ENCODE data around the gene PLEKHM2. TPM values are rescaled to one million over a fixed set of nuclear protein-coding genes. Genes with fewer than 3 reads are reported as not detected.
A peak's percentile ranks its signal among the peaks of the same experiment; 100 is the strongest.
"Not testable (repeated sequence)": the region's sequence is repeated elsewhere in the genome, so short reads cannot be mapped to it uniquely, and the experiment has no call there.

PLEKHM2 gene
- total RNA-seq, 2 experiments from 2014 or later = 46.5 to 48.1 TPM

DNA sequence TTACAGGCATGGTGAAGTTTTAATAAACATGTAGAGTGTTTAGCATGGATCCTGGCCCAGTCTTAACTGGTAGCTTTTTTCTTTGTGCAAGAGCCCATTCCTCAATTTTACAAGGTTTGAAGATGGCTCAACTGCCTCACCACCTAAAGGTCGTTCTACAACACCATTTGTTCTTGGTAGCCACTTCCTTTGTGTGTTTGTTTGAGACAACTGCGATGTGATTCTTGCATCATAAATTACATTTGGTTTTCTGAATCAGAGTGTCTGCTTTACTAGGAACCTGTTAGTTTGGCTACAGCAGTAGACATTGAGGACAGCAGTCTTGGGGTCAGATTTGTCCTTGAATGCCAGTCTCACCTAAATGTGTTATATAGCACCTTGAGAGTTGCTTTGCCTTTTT is 3.3 kb downstream of the PLEKHM2 start:
- H3K4me3 Mint-ChIP-seq = no peak overlapping the region
- peaks cover 26% of the 10 kb centered on the region for H3K4me1 Mint-ChIP-seq (ENCODE audit: low read depth)
- no peaks in the 10 kb centered on the region for H3K9me3 Mint-ChIP-seq
- ChIA-PET CTCF (interaction anchor here (0.8 to 0.9 kb wide), 2 partner anchors 70 to 128 kb away, joined by 3 read pairs; partner anchors contain the start of gene DDI2), POLR2A (interaction anchor here (1.1 kb wide), 1 partner anchor 9 kb away, joined by 3 read pairs; no protein-coding TSS in a partner anchor)
- intact Hi-C loops (cut with micrococcal nuclease) = no loop called here
- H3K27ac Mint-ChIP-seq = peak overlapping the region; percentile 16
- H3K27me3 Mint-ChIP-seq = no peaks in the 10 kb centered on the region
- no peak for DNase-seq
- peaks cover 8% of the 10 kb centered on the region for H3K36me3 Mint-ChIP-seq

- H3K36me3 Mint-ChIP-seq = peaks cover 8% of the 10 kb centered on the region
- H3K27ac Mint-ChIP-seq = no peak overlapping the region
- intact Hi-C loops (cut with micrococcal nuclease) = no loop called here
- DNase-seq = no peak
- ChIA-PET CTCF (interaction anchor here (0.6 kb wide), 1 partner anchor 675 kb away, joined by 5 read pairs; no protein-coding TSS in a partner anchor), POLR2A (no interaction called here)
- H3K4me3 Mint-ChIP-seq = no peak overlapping the region
- peaks cover 25% of the 10 kb centered on the region for H3K4me1 Mint-ChIP-seq (ENCODE audit: low read depth)
- no peaks in the 10 kb centered on the region for H3K27me3 Mint-ChIP-seq
- H3K9me3 Mint-ChIP-seq = no peaks in the 10 kb centered on the region
Measured at GRCh38 chr1:15690317-15690716, 6.2 kb downstream of the PLEKHM2 start.

DNA sequence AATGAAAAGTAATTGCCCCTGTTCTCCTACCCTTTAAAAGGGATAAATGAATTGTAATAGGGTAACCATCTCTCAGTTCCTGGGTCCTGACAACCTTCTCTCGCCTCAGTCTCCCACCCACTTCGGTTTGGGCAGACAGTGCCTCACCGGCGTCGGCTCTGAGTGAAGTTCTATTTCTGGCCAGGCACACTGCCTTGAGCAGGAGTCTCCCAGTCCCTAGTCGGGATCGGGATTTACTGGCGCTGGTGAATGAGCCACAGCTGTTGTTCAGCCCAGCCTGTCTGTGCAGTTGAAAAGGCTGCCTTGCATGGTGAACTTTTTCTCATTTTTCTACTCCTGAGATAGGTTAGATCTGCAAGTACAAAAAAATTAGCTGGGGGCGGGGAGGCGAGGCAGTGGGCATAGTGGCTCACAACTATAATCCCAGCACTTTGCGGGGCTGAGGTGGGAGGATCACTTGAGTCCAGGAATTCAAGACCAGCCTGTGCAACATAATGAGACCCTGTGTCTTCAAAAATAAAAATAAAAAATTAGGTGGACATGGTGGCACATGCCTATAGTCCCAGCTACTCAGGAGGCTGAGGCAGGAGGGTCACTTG is 7.4 kb downstream of the PLEKHM2 start:
- ChIA-PET POLR2A (no interaction called here), CTCF (no interaction called here)
- no peak for DNase-seq
- Mint-ChIP-seq H3K27ac (no peak overlapping the region), H3K36me3 (peaks cover 8% of the 10 kb centered on the region), H3K9me3 (no peaks in the 10 kb centered on the region), H3K4me1 (ENCODE audit: low read depth) (peaks cover 17% of the 10 kb centered on the region), H3K4me3 (no peak overlapping the region), H3K27me3 (no peaks in the 10 kb centered on the region)
- intact Hi-C loops (cut with micrococcal nuclease) = no loop called here

- Mint-ChIP-seq H3K36me3 (peaks cover 8% of the 10 kb centered on the region), H3K4me1 (ENCODE audit: low read depth) (peaks cover 23% of the 10 kb centered on the region), H3K4me3 (no peak overlapping the region), H3K27me3 (no peaks in the 10 kb centered on the region), H3K27ac (peak overlapping the region; percentile 21), H3K9me3 (no peaks in the 10 kb centered on the region)
- DNase-seq = no peak
- ChIA-PET POLR2A (no interaction called here), CTCF (no interaction called here)
- intact Hi-C loops (cut with micrococcal nuclease) = no loop called here
Measured at GRCh38 chr1:15692121-15692682, 8.1 kb downstream of the PLEKHM2 start.

GRCh38 chr1:15693371-15693770 is 9.3 kb downstream of the PLEKHM2 start:
- Mint-ChIP-seq H3K9me3 (no peaks in the 10 kb centered on the region), H3K4me3 (no peak overlapping the region), H3K27me3 (no peaks in the 10 kb centered on the region), H3K4me1 (ENCODE audit: low read depth) (peaks cover 22% of the 10 kb centered on the region), H3K36me3 (peaks cover 2% of the 10 kb centered on the region), H3K27ac (no peak overlapping the region)
- ChIA-PET CTCF (interaction anchor here (1.4 kb wide), 1 partner anchor 14 kb away, joined by 3 read pairs; no protein-coding TSS in a partner anchor), POLR2A (no interaction called here)
- no peak for DNase-seq
- intact Hi-C loops (cut with micrococcal nuclease) = no loop called here

- ChIA-PET CTCF (interaction anchor here (1.0 to 1.6 kb wide), 3 partner anchors 17 to 118 kb away, joined by 3 to 4 read pairs (median 4); no protein-coding TSS in a partner anchor), POLR2A (interaction anchor here (0.6 to 1.9 kb wide), 3 partner anchors 9 to 15 kb away, joined by 3 to 7 read pairs (median 3); no protein-coding TSS in a partner anchor)
- Mint-ChIP-seq H3K36me3 (peaks cover 3% of the 10 kb centered on the region), H3K9me3 (no peaks in the 10 kb centered on the region), H3K27ac (peak overlapping the region; percentile 91), H3K4me3 (peak overlapping the region; percentile 64), H3K27me3 (no peaks in the 10 kb centered on the region), H3K4me1 (ENCODE audit: low read depth) (peaks cover 24% of the 10 kb centered on the region)
- intact Hi-C loops (cut with micrococcal nuclease) = loop anchor here (1.0 to 5.0 kb wide), 2 partner anchors 12 to 80 kb away; partner anchors contain the start of gene DDI2
- DNase-seq = peak; percentile 65
Measured at GRCh38 chr1:15696956-15697521, 12.9 kb downstream of the PLEKHM2 start.

DNA sequence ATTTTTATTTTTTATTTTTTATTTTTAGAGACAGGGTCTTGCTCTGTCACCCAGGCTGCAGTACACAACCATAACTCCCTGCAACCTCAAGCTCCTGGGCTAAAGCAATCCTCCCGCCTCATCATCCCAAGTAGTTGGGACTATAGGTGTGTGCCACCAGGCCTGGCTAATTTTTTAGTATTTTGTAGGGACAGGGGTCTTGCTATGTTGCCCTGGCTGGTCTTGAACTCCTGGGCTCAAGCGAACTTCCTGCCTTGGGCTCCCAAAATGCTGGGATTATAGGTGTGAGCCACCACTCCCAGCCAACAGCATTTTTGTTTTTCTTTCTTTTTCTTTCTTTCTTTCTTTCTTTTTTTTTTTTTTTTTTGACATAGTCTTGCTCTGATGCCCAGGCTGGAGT is 14.1 kb downstream of the PLEKHM2 start:
- intact Hi-C loops (cut with micrococcal nuclease) = loop anchor here (5.0 kb wide), 1 partner anchor 81 kb away; the partner anchor contains the start of gene DDI2
- H3K4me3 Mint-ChIP-seq = no peak overlapping the region
- H3K36me3 Mint-ChIP-seq = peaks cover 3% of the 10 kb centered on the region
- peaks cover 21% of the 10 kb centered on the region for H3K4me1 Mint-ChIP-seq (ENCODE audit: low read depth)
- no peaks in the 10 kb centered on the region for H3K9me3 Mint-ChIP-seq
- ChIA-PET POLR2A (interaction anchor here (1.9 kb wide), 1 partner anchor 13 kb away, joined by 7 read pairs; no protein-coding TSS in a partner anchor), CTCF (interaction anchor here (1.3 kb wide), 1 partner anchor 104 kb away, joined by 3 read pairs; no protein-coding TSS in a partner anchor)
- H3K27ac Mint-ChIP-seq = no peak overlapping the region
- H3K27me3 Mint-ChIP-seq = no peaks in the 10 kb centered on the region
- DNase-seq = no peak

GRCh38 chr1:15699321-15699720 is 15.2 kb downstream of the PLEKHM2 start:
- H3K9me3 Mint-ChIP-seq, DNase-seq, H3K36me3 Mint-ChIP-seq, CTCF ChIA-PET, POLR2A ChIA-PET, H3K4me3 Mint-ChIP-seq, H3K27ac Mint-ChIP-seq, H3K27me3 Mint-ChIP-seq: not testable (repeated sequence)
- intact Hi-C loops (cut with micrococcal nuclease) = loop anchor here (5.0 kb wide), 1 partner anchor 82 kb away; the partner anchor contains the start of gene DDI2
- H3K4me1 Mint-ChIP-seq (ENCODE audit: low read depth) = peaks cover 24% of the 10 kb centered on the region

DNA sequence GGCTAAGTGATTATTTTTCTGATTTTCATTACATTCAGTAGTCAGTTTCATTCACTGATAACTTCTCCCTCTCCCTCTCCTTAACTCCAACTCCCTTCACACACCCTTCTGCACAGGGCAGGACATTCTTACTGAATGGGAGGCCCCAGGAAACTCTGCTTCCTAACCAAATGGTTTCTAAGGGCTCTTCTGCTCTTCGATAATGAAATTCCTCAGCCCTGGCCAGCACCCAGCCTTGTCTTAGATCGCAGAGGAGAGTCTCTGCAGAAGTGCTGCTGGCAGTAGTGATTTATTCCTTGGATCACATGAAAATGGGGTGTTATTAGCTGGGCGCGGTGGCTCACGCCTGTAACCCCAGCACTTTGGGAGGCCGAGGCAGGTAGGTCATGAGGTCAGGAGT is 16.4 kb downstream of the PLEKHM2 start:
- H3K27ac Mint-ChIP-seq = no peak overlapping the region
- intact Hi-C loops (cut with micrococcal nuclease) = no loop called here
- H3K4me3 Mint-ChIP-seq = no peak overlapping the region
- no peaks in the 10 kb centered on the region for H3K9me3 Mint-ChIP-seq
- POLR2A ChIA-PET = interaction anchor here (1.1 kb wide), 1 partner anchor 16 kb away, joined by 3 read pairs; the partner anchor contains the start of gene PLEKHM2
- CTCF ChIA-PET = no interaction called here
- peaks cover 22% of the 10 kb centered on the region for H3K4me1 Mint-ChIP-seq (ENCODE audit: low read depth)
- peaks cover 4% of the 10 kb centered on the region for H3K36me3 Mint-ChIP-seq
- no peak for DNase-seq
- H3K27me3 Mint-ChIP-seq = no peaks in the 10 kb centered on the region

DNA sequence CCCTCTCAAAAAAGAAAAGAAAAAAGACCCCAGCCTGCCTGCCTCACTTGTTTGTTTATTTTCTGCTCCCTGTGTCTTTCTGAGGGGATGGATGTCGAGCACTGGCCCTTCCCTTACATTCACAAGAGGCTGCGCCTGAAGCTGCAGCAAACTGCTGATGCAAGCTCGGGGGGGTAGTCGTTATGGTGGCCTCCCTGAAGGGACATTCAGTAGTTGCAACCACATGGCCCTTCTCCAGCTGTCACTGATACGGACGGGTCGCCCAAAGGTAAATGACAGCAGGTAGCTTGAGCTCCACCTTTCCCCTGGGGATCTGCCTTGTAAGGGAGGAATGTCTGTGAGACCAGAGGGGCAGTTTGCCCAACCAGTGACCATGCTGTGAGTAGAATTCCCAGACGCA is 17.7 kb downstream of the PLEKHM2 start:
- intact Hi-C loops (cut with micrococcal nuclease) = no loop called here
- no peaks in the 10 kb centered on the region for H3K27me3 Mint-ChIP-seq
- no peak for DNase-seq
- no peaks in the 10 kb centered on the region for H3K9me3 Mint-ChIP-seq
- POLR2A ChIA-PET = no interaction called here
- CTCF ChIA-PET = no interaction called here
- H3K36me3 Mint-ChIP-seq = peaks cover 7% of the 10 kb centered on the region
- H3K4me1 Mint-ChIP-seq (ENCODE audit: low read depth) = peaks cover 23% of the 10 kb centered on the region
- no peak overlapping the region for H3K4me3 Mint-ChIP-seq
- H3K27ac Mint-ChIP-seq = no peak overlapping the region

- ChIA-PET CTCF (no interaction called here), POLR2A (no interaction called here)
- no peak overlapping the region for H3K27ac Mint-ChIP-seq
- no peak for DNase-seq
- H3K36me3 Mint-ChIP-seq = peaks cover 7% of the 10 kb centered on the region
- no peaks in the 10 kb centered on the region for H3K9me3 Mint-ChIP-seq
- H3K27me3 Mint-ChIP-seq = no peaks in the 10 kb centered on the region
- intact Hi-C loops (cut with micrococcal nuclease) = no loop called here
- no peak overlapping the region for H3K4me3 Mint-ChIP-seq
- H3K4me1 Mint-ChIP-seq (ENCODE audit: low read depth) = peaks cover 16% of the 10 kb centered on the region
Measured at GRCh38 chr1:15702722-15703550, 18.8 kb downstream of the PLEKHM2 start.

DNA sequence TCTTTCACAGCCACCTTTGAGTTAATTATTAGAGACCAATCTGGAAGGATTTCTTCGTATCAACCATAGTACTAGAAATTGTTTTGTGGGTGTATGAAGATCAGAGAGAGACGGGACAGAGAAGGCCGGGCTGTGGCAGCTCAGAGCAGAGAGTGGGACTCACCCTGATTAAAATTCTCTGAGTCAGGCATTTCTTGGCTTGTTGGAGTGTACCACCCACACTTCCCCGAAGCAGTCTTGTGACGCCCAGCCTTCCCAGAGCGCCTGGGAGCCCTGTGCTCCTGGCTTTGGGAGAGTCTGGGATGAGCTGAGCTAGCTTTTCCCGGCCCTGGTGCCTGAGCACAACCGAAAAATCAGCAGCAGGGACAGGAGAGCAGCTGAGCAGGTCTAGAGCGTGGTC is 19.4 kb downstream of the PLEKHM2 start:
- Mint-ChIP-seq H3K27me3 (no peaks in the 10 kb centered on the region), H3K27ac (no peak overlapping the region), H3K4me1 (ENCODE audit: low read depth) (peaks cover 16% of the 10 kb centered on the region), H3K9me3 (no peaks in the 10 kb centered on the region), H3K4me3 (no peak overlapping the region), H3K36me3 (peaks cover 7% of the 10 kb centered on the region)
- ChIA-PET CTCF (interaction anchor here (1.2 kb wide), 1 partner anchor 112 kb away, joined by 5 read pairs; no protein-coding TSS in a partner anchor), POLR2A (no interaction called here)
- intact Hi-C loops (cut with micrococcal nuclease) = no loop called here
- DNase-seq = no peak
